ENCODE results near the gene POMGNT1.

The POMGNT1 gene

GRCh38 chr1:46153228-46153627 lies 45.0 kb downstream of the POMGNT1 start:
- no peak for DNase-seq

DNA sequence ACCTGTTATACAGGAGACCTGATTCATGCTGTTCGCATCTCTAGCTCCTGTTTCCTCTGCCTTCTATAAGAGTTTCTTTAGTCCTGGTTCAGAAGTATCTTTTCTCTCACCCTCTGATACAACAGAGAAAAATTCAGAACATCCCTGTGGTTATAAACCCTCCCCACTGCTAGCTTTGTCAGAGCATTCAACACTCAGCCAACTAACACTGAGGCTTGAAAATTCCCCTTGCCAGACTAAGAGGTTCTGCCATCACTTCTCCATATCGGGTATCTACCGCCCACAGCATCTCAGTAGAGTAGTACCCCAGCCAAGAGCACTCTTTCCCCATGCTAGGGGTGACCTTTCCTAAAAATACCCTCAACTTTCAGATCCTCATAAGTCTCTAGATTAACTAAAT lies 46.2 kb downstream of the POMGNT1 start:
- DNase-seq, result no peak

DNA sequence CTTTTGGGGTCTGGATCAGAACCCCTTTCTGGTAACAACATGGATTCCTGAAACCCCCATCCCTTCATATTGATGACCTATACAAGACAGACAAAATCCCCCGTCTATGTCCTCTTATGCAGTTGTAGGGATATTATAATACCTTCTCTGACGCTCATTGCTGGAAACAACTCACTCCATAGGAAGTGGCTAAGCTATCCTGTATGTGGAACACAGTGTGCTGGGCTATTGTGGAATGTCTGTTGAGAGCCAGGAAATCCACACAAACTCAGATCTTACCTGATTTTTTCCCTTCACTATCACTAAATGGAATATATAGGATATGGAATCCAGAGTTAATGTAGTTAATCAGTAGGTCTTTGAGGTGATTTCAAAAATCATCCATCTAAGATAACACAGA lies 48.1 kb downstream of the POMGNT1 start:
- DNase-seq, result no peak

DNA sequence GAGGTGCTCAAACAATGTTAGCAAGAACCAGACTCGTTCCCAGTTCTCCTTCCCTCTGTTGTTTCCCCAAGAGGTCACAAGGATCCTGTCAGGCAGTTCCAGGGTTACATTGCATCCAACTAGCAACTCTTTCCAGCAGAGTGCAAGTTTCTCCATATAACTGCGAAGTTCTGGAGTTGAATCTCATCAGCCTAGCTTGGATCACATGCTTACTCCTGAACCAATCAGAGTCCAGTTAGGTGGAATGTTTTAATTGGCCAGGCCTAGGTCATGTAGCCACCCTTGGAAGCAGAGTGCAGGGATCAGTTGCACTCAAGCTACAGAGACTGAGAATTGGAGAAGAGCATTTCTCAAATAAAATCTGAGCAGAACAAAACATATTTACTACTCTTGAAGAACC lies 49.9 kb downstream of the POMGNT1 start:
- no peak for DNase-seq

Measured in CD4-positive, alpha-beta T cell treated with Interleukin-21 for 1 hour (primary cell).